Measurements from ENCODE around the gene LYPLAL1.
A peak's percentile ranks its signal among the peaks of the same experiment; 100 is the strongest.

Gene LYPLAL1

GRCh38 chr1:219173758-219174459 is at the start of gene LYPLAL1:
Gene LYPLAL1 (plus strand): TSS chr1:219173878. CDS start chr1:219173891, 13 bp downstream.
- Histone ChIP-seq H3K4me3 (ENCODE audit: low read depth, low read length) (peak within 1 kb of the TSS; percentile 93), H3K9me3 (ENCODE audit: control insufficient read depth, insufficient read depth, low read length) (no peaks in the 10 kb centered on the region), H3K9ac (ENCODE audit: low read depth, low read length) (peak within 1 kb of the TSS; percentile 80), H3K4me1 (ENCODE audit: control insufficient read depth, insufficient read depth, low read length) (peaks cover 4% of the 10 kb centered on the region), H3K27me3 (ENCODE audit: control insufficient read depth, insufficient read depth, low read length) (no peaks in the 10 kb centered on the region), H3K36me3 (ENCODE audit: control insufficient read depth, insufficient read depth, low read length) (no peaks in the 10 kb centered on the region)

GRCh38 chr1:219124163-219124562 is 49.5 kb upstream of the LYPLAL1 start:
- no peaks in the 10 kb centered on the region for H3K9me3 ChIP-seq (ENCODE audit: control insufficient read depth, insufficient read depth, low read length)
- H3K9ac ChIP-seq (ENCODE audit: low read depth, low read length) = no peak overlapping the region
- H3K4me1 ChIP-seq (ENCODE audit: control insufficient read depth, insufficient read depth, low read length) = no peaks in the 10 kb centered on the region
- no peaks in the 10 kb centered on the region for H3K36me3 ChIP-seq (ENCODE audit: control insufficient read depth, insufficient read depth, low read length)
- H3K27me3 ChIP-seq (ENCODE audit: control insufficient read depth, insufficient read depth, low read length) = no peaks in the 10 kb centered on the region
- no peak overlapping the region for H3K4me3 ChIP-seq (ENCODE audit: low read depth, low read length)

GRCh38 chr1:219125342-219125741 is 48.3 kb upstream of the LYPLAL1 start:
- H3K9me3 ChIP-seq (ENCODE audit: control insufficient read depth, insufficient read depth, low read length) = no peaks in the 10 kb centered on the region
- H3K4me3 ChIP-seq (ENCODE audit: low read depth, low read length) = no peak overlapping the region
- no peaks in the 10 kb centered on the region for H3K27me3 ChIP-seq (ENCODE audit: control insufficient read depth, insufficient read depth, low read length)
- no peaks in the 10 kb centered on the region for H3K36me3 ChIP-seq (ENCODE audit: control insufficient read depth, insufficient read depth, low read length)
- H3K4me1 ChIP-seq (ENCODE audit: control insufficient read depth, insufficient read depth, low read length) = no peaks in the 10 kb centered on the region
- H3K9ac ChIP-seq (ENCODE audit: low read depth, low read length) = no peak overlapping the region

- H3K36me3 ChIP-seq (ENCODE audit: control insufficient read depth, insufficient read depth, low read length) = no peaks in the 10 kb centered on the region
- no peak overlapping the region for H3K4me3 ChIP-seq (ENCODE audit: low read depth, low read length)
- no peak overlapping the region for H3K9ac ChIP-seq (ENCODE audit: low read depth, low read length)
- no peaks in the 10 kb centered on the region for H3K4me1 ChIP-seq (ENCODE audit: control insufficient read depth, insufficient read depth, low read length)
- no peaks in the 10 kb centered on the region for H3K27me3 ChIP-seq (ENCODE audit: control insufficient read depth, insufficient read depth, low read length)
- H3K9me3 ChIP-seq (ENCODE audit: control insufficient read depth, insufficient read depth, low read length) = no peaks in the 10 kb centered on the region
These were observed 47.3 kb upstream of the LYPLAL1 start for GRCh38 chr1:219126377-219126776.

GRCh38 chr1:219128957-219129356 is 44.7 kb upstream of the LYPLAL1 start:
- Histone ChIP-seq H3K27me3 (ENCODE audit: control insufficient read depth, insufficient read depth, low read length) (no peaks in the 10 kb centered on the region), H3K4me3 (ENCODE audit: low read depth, low read length) (no peak overlapping the region), H3K36me3 (ENCODE audit: control insufficient read depth, insufficient read depth, low read length) (no peaks in the 10 kb centered on the region), H3K9ac (ENCODE audit: low read depth, low read length) (no peak overlapping the region), H3K4me1 (ENCODE audit: control insufficient read depth, insufficient read depth, low read length) (no peaks in the 10 kb centered on the region), H3K9me3 (ENCODE audit: control insufficient read depth, insufficient read depth, low read length) (no peaks in the 10 kb centered on the region)

- H3K36me3 ChIP-seq (ENCODE audit: control insufficient read depth, insufficient read depth, low read length) = no peaks in the 10 kb centered on the region
- no peak overlapping the region for H3K9ac ChIP-seq (ENCODE audit: low read depth, low read length)
- H3K27me3 ChIP-seq (ENCODE audit: control insufficient read depth, insufficient read depth, low read length) = no peaks in the 10 kb centered on the region
- no peaks in the 10 kb centered on the region for H3K4me1 ChIP-seq (ENCODE audit: control insufficient read depth, insufficient read depth, low read length)
- H3K9me3 ChIP-seq (ENCODE audit: control insufficient read depth, insufficient read depth, low read length) = no peaks in the 10 kb centered on the region
- H3K4me3 ChIP-seq (ENCODE audit: low read depth, low read length) = no peak overlapping the region
These were observed 43.2 kb upstream of the LYPLAL1 start for GRCh38 chr1:219130366-219130935.

- Histone ChIP-seq H3K27me3 (ENCODE audit: control insufficient read depth, insufficient read depth, low read length) (no peaks in the 10 kb centered on the region), H3K4me3 (ENCODE audit: low read depth, low read length) (no peak overlapping the region), H3K4me1 (ENCODE audit: control insufficient read depth, insufficient read depth, low read length) (no peaks in the 10 kb centered on the region), H3K36me3 (ENCODE audit: control insufficient read depth, insufficient read depth, low read length) (no peaks in the 10 kb centered on the region), H3K9ac (ENCODE audit: low read depth, low read length) (no peak overlapping the region), H3K9me3 (ENCODE audit: control insufficient read depth, insufficient read depth, low read length) (no peaks in the 10 kb centered on the region)
These were observed 40.7 kb upstream of the LYPLAL1 start for GRCh38 chr1:219132939-219133338.

- Histone ChIP-seq H3K36me3 (ENCODE audit: control insufficient read depth, insufficient read depth, low read length) (no peaks in the 10 kb centered on the region), H3K4me3 (ENCODE audit: low read depth, low read length) (no peak overlapping the region), H3K4me1 (ENCODE audit: control insufficient read depth, insufficient read depth, low read length) (no peaks in the 10 kb centered on the region), H3K9ac (ENCODE audit: low read depth, low read length) (no peak overlapping the region), H3K9me3 (ENCODE audit: control insufficient read depth, insufficient read depth, low read length) (no peaks in the 10 kb centered on the region), H3K27me3 (ENCODE audit: control insufficient read depth, insufficient read depth, low read length) (no peaks in the 10 kb centered on the region)
These were observed 34.9 kb upstream of the LYPLAL1 start for GRCh38 chr1:219138747-219139146.

- Histone ChIP-seq H3K27me3 (ENCODE audit: control insufficient read depth, insufficient read depth, low read length) (no peaks in the 10 kb centered on the region), H3K4me3 (ENCODE audit: low read depth, low read length) (no peak overlapping the region), H3K9me3 (ENCODE audit: control insufficient read depth, insufficient read depth, low read length) (no peaks in the 10 kb centered on the region), H3K9ac (ENCODE audit: low read depth, low read length) (no peak overlapping the region), H3K4me1 (ENCODE audit: control insufficient read depth, insufficient read depth, low read length) (no peaks in the 10 kb centered on the region), H3K36me3 (ENCODE audit: control insufficient read depth, insufficient read depth, low read length) (no peaks in the 10 kb centered on the region)
These were observed 33.3 kb upstream of the LYPLAL1 start for GRCh38 chr1:219140303-219140877.

- no peaks in the 10 kb centered on the region for H3K4me1 ChIP-seq (ENCODE audit: control insufficient read depth, insufficient read depth, low read length)
- H3K9me3 ChIP-seq (ENCODE audit: control insufficient read depth, insufficient read depth, low read length) = no peaks in the 10 kb centered on the region
- no peaks in the 10 kb centered on the region for H3K36me3 ChIP-seq (ENCODE audit: control insufficient read depth, insufficient read depth, low read length)
- H3K4me3 ChIP-seq (ENCODE audit: low read depth, low read length) = no peak overlapping the region
- H3K27me3 ChIP-seq (ENCODE audit: control insufficient read depth, insufficient read depth, low read length) = no peaks in the 10 kb centered on the region
- no peak overlapping the region for H3K9ac ChIP-seq (ENCODE audit: low read depth, low read length)
These were observed 29.9 kb upstream of the LYPLAL1 start for GRCh38 chr1:219143735-219144134.

- Histone ChIP-seq H3K27me3 (ENCODE audit: control insufficient read depth, insufficient read depth, low read length) (no peaks in the 10 kb centered on the region), H3K36me3 (ENCODE audit: control insufficient read depth, insufficient read depth, low read length) (no peaks in the 10 kb centered on the region), H3K9me3 (ENCODE audit: control insufficient read depth, insufficient read depth, low read length) (no peaks in the 10 kb centered on the region), H3K9ac (ENCODE audit: low read depth, low read length) (no peak overlapping the region), H3K4me3 (ENCODE audit: low read depth, low read length) (no peak overlapping the region), H3K4me1 (ENCODE audit: control insufficient read depth, insufficient read depth, low read length) (no peaks in the 10 kb centered on the region)
These were observed 28.9 kb upstream of the LYPLAL1 start for GRCh38 chr1:219144658-219145315.

Data from iPS-15b (cell line).